Neutrophil (primary cell): ENCODE results near the gene GRP.

Source experiments
- H3K27ac ChIP-seq: fragments of 200-600 bp; sonication (generic); 2 replicates; pipeline ENCODE4 v1.5.1; 2016; ENCODE audit warnings: mild to moderate bottlenecking, moderate library complexity
- H3K27me3 ChIP-seq: fragments of 200-600 bp; sonication (generic); 2 replicates; pipeline ENCODE4 v1.6.0; 2016; ENCODE audit warnings: mild to moderate bottlenecking
- H3K36me3 ChIP-seq: fragments of 200-600 bp; sonication (generic); 2 replicates; pipeline ENCODE4 v1.5.1; 2017
- H3K4me1 ChIP-seq, 2 experiments: fragments of 200-600 bp in 1 of 2; sonication (generic) in 1 of 2; 1 replicate in 1 of 2; 2 replicates in 1 of 2; pipeline versions ENCODE4 v1.5.1 to v1.6.1; 2013 to 2016; ENCODE audit warnings: low read depth in 1 of 2, low read length in 1 of 2, mild to moderate bottlenecking in 1 of 2, moderate library complexity in 1 of 2; ENCODE audit not compliant: control insufficient read depth in 1 of 2, insufficient read depth in 1 of 2
- H3K4me3 ChIP-seq, 2 experiments: fragments of 200-600 bp in 1 of 2; sonication (generic) in 1 of 2; 1 replicate in 1 of 2; 2 replicates in 1 of 2; pipeline ENCODE4 v1.5.1; 2013 to 2016; ENCODE audit warnings: low read depth in 1 of 2, low read length in 1 of 2, mild to moderate bottlenecking in 1 of 2, moderate library complexity in 1 of 2
- H3K9me3 ChIP-seq: fragments of 200-600 bp; sonication (generic); 2 replicates; pipeline ENCODE4 v1.5.1; 2016
- CTCF ChIP-seq: fragments of 200-600 bp; sonication (generic); IDR thresholded peaks from 2 replicates; pipeline ENCODE4 v1.5.1; 2016; ENCODE audit warnings: antibody characterized with exemption

GRP gene

GRCh38 chr18:59273759-59274532, 54.0 kb downstream of the GRP start:
- TF ChIP-seq CTCF, result no peak
- Histone ChIP-seq H3K27ac (no peak overlapping the region), H3K4me3 (no peak overlapping the region), H3K27me3 (peaks cover 100% of the 10 kb centered on the region), H3K36me3 (no peaks in the 10 kb centered on the region), H3K9me3 (no peaks in the 10 kb centered on the region), H3K4me1 (peaks cover 0 to 8% of the 10 kb centered on the region in 2 experiments)

GRCh38 chr18:59274533-59274928, 54.6 kb downstream of the GRP start:
- no peaks in the 10 kb centered on the region for H3K9me3 ChIP-seq
- H3K4me3 ChIP-seq, result no peak overlapping the region
- H3K27ac ChIP-seq, result no peak overlapping the region
- H3K27me3 ChIP-seq, result peaks cover 100% of the 10 kb centered on the region
- H3K4me1 ChIP-seq, result peaks cover 0 to 8% of the 10 kb centered on the region in 2 experiments
- no peak for TF ChIP-seq CTCF
- no peaks in the 10 kb centered on the region for H3K36me3 ChIP-seq

- H3K27ac ChIP-seq, result no peak overlapping the region
- peaks cover 0 to 8% of the 10 kb centered on the region in 2 experiments for H3K4me1 ChIP-seq
- TF ChIP-seq CTCF, result no peak
- no peak overlapping the region for H3K4me3 ChIP-seq
- H3K9me3 ChIP-seq, result no peaks in the 10 kb centered on the region
- peaks cover 100% of the 10 kb centered on the region for H3K27me3 ChIP-seq
- H3K36me3 ChIP-seq, result no peaks in the 10 kb centered on the region
These were observed 55.5 kb downstream of the GRP start for GRCh38 chr18:59275406-59275949.

GRCh38 chr18:59276047-59276446, 56.1 kb downstream of the GRP start:
- H3K27me3 ChIP-seq, result peaks cover 100% of the 10 kb centered on the region
- no peak overlapping the region for H3K27ac ChIP-seq
- TF ChIP-seq CTCF, result no peak
- H3K9me3 ChIP-seq, result no peaks in the 10 kb centered on the region
- H3K4me3 ChIP-seq, result no peak overlapping the region
- peaks cover 0 to 8% of the 10 kb centered on the region in 2 experiments for H3K4me1 ChIP-seq
- H3K36me3 ChIP-seq, result no peaks in the 10 kb centered on the region

GRCh38 chr18:59278793-59279192, 58.8 kb downstream of the GRP start:
- Histone ChIP-seq H3K27ac (no peak overlapping the region), H3K27me3 (peaks cover 100% of the 10 kb centered on the region), H3K9me3 (no peaks in the 10 kb centered on the region), H3K36me3 (no peaks in the 10 kb centered on the region), H3K4me1 (no peaks in the 10 kb centered on the region), H3K4me3 (no peak overlapping the region)
- no peak for TF ChIP-seq CTCF
